IPS DF 19.7 (cell line): ENCODE results near the gene UGT2B10.
"Not testable (repeated sequence)": the region's sequence is repeated elsewhere in the genome, so short reads cannot be mapped to it uniquely, and the experiment has no call there.

ENCODE experiments used
- DNase-seq: peaks from one replicate; pipeline ENCODE4 v3.0.0-alpha.2; 2013; ENCODE audit warnings: low read depth, low spot score

Gene UGT2B10

GRCh38 chr4:68815617-68816409 is at the start of gene UGT2B10:
Gene UGT2B10 (plus strand): TSS chr4:68815994. CDS start chr4:68816020, 26 bp downstream.
- DNase-seq = not testable (repeated sequence)

- DNase-seq = not testable (repeated sequence)
Observed at GRCh38 chr4:68771836-68772235, 44.0 kb upstream of the UGT2B10 start.

- no peak for DNase-seq
Observed at GRCh38 chr4:68773699-68774098, 42.1 kb upstream of the UGT2B10 start.

- no peak for DNase-seq
Observed at GRCh38 chr4:68780232-68780631, 35.6 kb upstream of the UGT2B10 start.

- DNase-seq = no peak
Observed at GRCh38 chr4:68797048-68797447, 18.7 kb upstream of the UGT2B10 start.

- DNase-seq = no peak
Observed at GRCh38 chr4:68797618-68798017, 18.2 kb upstream of the UGT2B10 start.

GRCh38 chr4:68803013-68803412 is 12.8 kb upstream of the UGT2B10 start:
- no peak for DNase-seq

- DNase-seq = no peak
Observed at GRCh38 chr4:68808060-68808459, 7.7 kb upstream of the UGT2B10 start.

GRCh38 chr4:68810919-68811318 is 4.9 kb upstream of the UGT2B10 start:
- DNase-seq = no peak

GRCh38 chr4:68816410-68817265 is 844 bp downstream of the UGT2B10 start:
- not testable (repeated sequence) for DNase-seq

- DNase-seq = no peak
Observed at GRCh38 chr4:68817386-68817785, 1.6 kb downstream of the UGT2B10 start.

- DNase-seq = not testable (repeated sequence)
Observed at GRCh38 chr4:68818030-68818462, 2.3 kb downstream of the UGT2B10 start.

GRCh38 chr4:68831642-68832041 is 15.8 kb downstream of the UGT2B10 start:
- no peak for DNase-seq

- no peak for DNase-seq
Observed at GRCh38 chr4:68850293-68850692, 34.5 kb downstream of the UGT2B10 start.

GRCh38 chr4:68855771-68856170 is 40.0 kb downstream of the UGT2B10 start:
- DNase-seq = no peak

GRCh38 chr4:68858039-68858438 is 42.2 kb downstream of the UGT2B10 start:
- DNase-seq = no peak

GRCh38 chr4:68859655-68860054 is 43.9 kb downstream of the UGT2B10 start:
- no peak for DNase-seq

- no peak for DNase-seq
Observed at GRCh38 chr4:68861057-68861456, 45.3 kb downstream of the UGT2B10 start.

- DNase-seq = no peak
Observed at GRCh38 chr4:68864438-68865187, 48.8 kb downstream of the UGT2B10 start.

GRCh38 chr4:68865188-68865638 is 49.4 kb downstream of the UGT2B10 start:
- DNase-seq = no peak

- no peak for DNase-seq
Observed at GRCh38 chr4:68865760-68866159, 50.0 kb downstream of the UGT2B10 start.

- DNase-seq = no peak
Observed at GRCh38 chr4:68869274-68869773, 53.5 kb downstream of the UGT2B10 start.
